GM13976 (cell line): ENCODE measurements around the gene ACAD10.

ENCODE experiments used
- DNase-seq: peaks from one replicate; pipeline ENCODE4 v3.0.0; 2012; ENCODE audit warnings: low spot score
- CTCF ChIP-seq: IDR thresholded peaks from 2 replicates; pipeline ENCODE4 v1.5.1; 2012; ENCODE audit warnings: borderline replicate concordance, mild to moderate bottlenecking; ENCODE audit not compliant: insufficient read depth; ENCODE audit errors: extremely low read depth, missing control alignments, control extremely low read depth
- in situ Hi-C: fragments of 300-500 bp; cut with MboI; formaldehyde crosslinking; loops from one replicate; pipeline ENCODE4 v1.12.0; 2022; ENCODE audit warnings: low sequenced_read_pairs, mixed read lengths, inconsistent platforms; ENCODE audit not compliant: unreplicated experiment

Gene ACAD10

GRCh38 chr12:111748151-111748672 lies 62.4 kb downstream of the ACAD10 start:
- in situ Hi-C loops = no loop called here

GRCh38 chr12:111748867-111749266 lies 63.0 kb downstream of the ACAD10 start:
- no peak for DNase-seq
- in situ Hi-C loops = no loop called here
- no peak for TF ChIP-seq CTCF

More at GRCh38 chr12:111748151-111748672, 62.4 kb downstream of the ACAD10 start:
- no peak for TF ChIP-seq CTCF
- DNase-seq = no peak

- TF ChIP-seq CTCF = no peak
Observed at GRCh38 chr12:111749391-111749790, 63.5 kb downstream of the ACAD10 start.

GRCh38 chr12:111753144-111753881 lies 67.5 kb downstream of the ACAD10 start:
- in situ Hi-C loops = no loop called here
- peak; percentile 64 for TF ChIP-seq CTCF

More at GRCh38 chr12:111749391-111749790, 63.5 kb downstream of the ACAD10 start:
- in situ Hi-C loops = no loop called here
- DNase-seq = no peak

GRCh38 chr12:111754671-111755070 lies 68.8 kb downstream of the ACAD10 start:
- DNase-seq = no peak
- in situ Hi-C loops = no loop called here

More at GRCh38 chr12:111753144-111753881, 67.5 kb downstream of the ACAD10 start:
- DNase-seq = peak; percentile 80

GRCh38 chr12:111756196-111756595 lies 70.3 kb downstream of the ACAD10 start:
- DNase-seq = no peak
- in situ Hi-C loops = no loop called here
- TF ChIP-seq CTCF = no peak

More at GRCh38 chr12:111754671-111755070, 68.8 kb downstream of the ACAD10 start:
- no peak for TF ChIP-seq CTCF

GRCh38 chr12:111756681-111757080 lies 70.8 kb downstream of the ACAD10 start:
- in situ Hi-C loops = no loop called here
- TF ChIP-seq CTCF = no peak
- no peak for DNase-seq
